ENCODE results near the gene SIRT2. TPM values are rescaled to one million over a fixed set of nuclear protein-coding genes. Genes with fewer than 3 reads are reported as not detected.
A peak's percentile ranks its signal among the peaks of the same experiment; 100 is the strongest.

Gene SIRT2
- total RNA-seq, 1 donor from 2014 or later: 62.3 TPM

DNA sequence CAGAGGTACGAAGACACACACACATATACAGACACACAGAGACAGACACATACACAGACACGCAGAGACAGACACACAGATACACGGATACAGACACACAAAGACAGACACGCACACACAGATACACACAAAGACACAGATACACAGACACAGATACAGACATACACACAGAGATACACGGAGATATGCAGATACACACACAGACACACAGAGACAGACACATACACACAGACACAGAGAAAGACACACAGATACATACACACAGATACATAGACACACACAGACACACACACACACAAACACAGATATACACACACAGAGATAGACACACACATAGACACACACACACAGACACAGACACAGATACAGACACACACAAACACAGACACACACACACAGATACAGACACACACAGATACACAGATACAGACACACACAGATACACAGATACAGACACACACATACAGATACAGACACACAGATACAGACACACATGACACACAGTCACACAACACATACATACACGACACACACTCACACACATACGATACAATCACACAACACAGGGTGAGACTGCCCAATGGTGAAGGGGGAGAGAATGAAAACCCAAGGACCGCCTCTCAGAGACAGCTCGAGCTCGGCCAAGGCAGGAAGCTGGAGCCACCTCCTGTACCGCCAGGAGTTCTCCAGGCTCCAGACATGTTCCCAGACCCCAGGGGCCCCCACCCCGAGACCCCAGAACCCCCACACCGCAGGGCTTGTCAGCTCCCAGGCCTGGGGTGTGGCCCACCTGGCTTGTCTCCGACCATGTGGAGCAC is 21.4 kb upstream of the SIRT2 start:
- no peak for DNase-seq (ENCODE audit: low read depth in 2 of 2)

DNA sequence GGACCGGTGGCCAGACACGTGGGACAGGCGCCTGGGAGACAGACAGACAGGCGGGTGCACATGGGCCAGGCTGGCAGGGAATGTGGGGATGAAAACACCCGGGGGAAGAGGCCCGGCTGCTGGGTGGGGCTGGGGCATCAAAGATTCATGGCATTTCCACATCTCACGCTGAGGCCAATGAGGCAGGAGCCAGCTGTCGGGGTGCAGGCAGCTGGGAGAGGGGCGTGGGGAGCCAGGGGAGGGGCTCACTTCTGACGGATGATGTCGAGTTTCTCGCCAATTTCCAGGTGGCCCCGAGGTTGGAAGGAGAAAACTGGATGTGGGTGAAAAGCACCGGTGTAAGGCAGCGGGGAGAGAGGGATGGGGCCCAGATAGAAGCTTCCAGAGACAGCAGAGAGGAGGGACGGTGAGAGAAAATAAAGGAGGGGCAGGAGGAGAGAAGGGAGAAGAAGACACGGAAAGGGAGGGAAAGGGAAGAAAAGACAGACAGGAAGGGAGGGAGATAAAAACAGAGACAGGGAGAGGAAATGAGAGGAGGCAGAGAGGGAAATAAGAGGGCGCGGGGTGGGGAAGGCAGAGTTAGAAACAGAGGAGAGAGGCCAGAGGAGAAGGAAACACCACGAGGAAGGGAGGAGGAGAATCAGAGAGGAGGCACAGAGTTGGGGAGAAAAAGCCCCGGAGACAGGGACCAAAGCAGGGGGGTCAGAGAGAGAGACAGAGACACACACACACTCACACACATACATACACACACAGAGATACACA is 20.6 kb upstream of the SIRT2 start:
- DNase-seq (ENCODE audit: low read depth in 2 of 2): no peak

DNA sequence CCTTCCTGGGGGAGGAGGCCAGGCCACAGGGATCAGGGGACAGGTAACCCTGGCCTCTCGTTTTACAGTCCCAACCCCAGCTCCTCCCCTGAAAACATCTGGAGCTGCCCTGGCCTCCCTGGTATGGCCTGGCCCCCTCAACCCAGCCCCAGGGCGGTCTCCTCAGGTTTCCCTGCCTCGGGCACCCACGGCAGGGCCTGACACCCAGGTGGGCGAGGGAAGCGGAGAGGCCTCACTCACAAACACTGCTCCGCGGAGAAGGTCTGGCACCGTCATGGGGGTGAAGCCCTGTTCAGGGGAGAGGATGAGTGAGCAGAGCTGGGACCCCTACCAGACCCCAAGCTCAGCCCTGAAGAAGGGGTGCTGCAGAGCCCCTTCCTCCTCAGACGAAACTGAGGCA is 19.1 kb upstream of the SIRT2 start:
- DNase-seq (ENCODE audit: low read depth in 2 of 2): no peak

DNA sequence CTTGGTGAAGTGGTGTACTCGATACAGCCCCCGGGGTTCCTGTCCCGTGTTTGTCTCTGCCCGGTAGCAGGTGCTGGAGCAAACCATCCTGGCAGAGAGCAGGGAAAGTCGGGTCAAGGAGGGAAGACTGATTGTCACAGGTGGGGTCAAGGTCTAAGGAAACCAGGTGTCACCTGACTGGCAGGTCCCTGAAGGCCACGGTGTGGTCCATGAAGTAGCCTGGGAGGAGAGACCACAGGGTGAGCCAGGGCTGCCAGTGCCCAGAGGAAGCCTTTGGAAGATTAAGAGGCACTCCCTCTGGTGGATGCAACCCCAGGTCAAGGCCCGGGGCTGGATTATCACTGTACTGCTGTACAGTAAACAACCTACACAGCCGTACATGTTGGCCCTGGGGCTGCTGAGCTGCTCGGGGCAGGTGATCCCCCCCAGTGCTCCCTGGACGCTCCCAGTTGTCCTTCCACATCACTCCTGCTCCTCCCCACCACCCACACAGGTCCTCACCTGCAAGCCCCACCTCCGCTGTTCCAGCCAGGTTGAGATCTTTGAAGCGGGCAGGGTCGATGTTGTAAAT is 18.6 kb upstream of the SIRT2 start:
- DNase-seq (ENCODE audit: low read depth in 2 of 2): no peak

DNA sequence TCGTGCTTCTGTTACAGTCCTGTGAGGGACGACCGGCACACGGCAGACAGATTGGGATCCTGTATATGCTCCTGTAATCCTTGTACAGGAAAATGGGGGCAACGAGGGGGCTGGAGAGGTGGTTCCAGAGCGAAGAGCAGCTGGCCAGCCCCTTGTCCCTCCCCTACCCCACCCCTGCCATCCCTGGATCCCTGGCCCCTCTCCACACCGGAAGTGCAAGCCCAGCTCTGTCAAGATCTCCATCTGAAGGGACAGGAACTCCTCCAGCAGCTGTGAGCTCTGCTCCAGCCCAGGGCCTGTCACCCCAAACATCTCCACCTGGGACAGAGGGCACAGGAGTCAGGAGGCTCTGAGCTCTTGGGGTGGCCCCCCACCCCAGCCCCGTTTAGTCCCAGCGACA is 18.1 kb upstream of the SIRT2 start:
- DNase-seq (ENCODE audit: low read depth in 2 of 2): no peak

DNA sequence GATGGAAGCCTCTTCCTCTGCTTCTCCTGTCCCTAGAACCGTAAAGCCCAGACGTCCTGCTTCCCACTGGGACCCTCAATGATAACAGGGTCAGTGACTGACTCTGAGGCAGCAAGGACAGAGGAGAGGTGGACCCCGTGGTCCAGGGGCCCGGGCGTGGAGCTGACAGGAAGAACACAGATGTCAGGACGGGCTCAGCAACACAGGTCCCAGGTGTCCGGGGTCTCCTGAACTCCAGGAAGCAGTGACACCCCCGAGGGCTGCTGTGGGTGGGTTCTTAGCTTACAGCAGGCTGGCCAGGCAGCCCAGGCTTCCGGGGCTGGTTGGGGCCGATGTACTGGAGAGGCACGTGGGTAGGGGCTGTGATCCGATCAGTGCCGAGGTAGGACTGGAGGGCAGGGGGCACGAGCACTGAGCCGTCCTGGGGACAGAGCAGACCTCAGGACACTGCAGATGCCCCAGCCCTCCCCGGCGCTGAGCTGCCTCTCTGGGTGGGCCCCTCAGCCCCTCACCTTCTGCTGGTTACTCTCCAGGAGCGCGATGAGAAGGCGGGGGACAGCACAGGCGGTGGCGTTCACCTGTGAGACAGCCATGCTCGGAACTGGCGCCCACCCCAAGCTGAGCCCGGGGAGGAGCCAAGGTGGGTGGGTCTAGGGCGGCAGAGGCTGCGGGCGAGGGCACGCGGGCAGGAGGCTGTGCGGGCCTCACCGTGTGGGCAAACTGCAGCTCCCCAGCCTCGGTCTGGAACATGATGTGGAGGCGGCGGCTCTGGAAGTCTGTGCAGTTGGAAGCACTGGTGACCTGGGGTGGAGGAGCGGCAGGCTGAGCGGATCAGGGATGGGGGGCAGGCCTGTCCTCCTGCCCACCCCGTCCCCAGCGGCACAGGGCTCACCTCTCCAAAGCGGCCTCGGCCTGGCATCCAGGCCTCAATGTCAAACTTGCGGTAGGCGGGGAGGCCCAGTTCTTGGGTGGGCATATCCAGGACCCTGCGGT is 16.2 kb upstream of the SIRT2 start:
- DNase-seq (ENCODE audit: low read depth in 2 of 2): no peak

DNA sequence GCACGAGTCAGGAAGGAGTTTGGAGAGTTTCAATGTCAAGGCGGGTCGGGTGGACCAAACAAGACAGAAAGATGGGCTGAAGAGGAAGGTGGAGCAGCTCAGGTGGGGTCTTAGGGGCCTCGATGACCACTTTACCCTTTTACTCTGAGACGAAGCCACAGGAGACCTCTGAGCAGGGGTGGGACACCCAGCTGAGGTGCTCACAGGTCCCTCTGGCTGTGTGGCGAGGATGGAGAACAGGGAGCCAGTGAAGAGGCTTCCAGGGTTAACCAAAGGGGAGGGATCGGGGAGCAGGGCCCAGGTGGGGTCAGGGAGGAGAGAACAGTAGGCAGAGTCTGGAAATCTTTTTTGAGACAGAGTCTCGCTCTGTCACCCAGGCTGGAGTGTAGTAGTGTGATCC is 14.5 kb upstream of the SIRT2 start:
- no peak for DNase-seq (ENCODE audit: low read depth in 2 of 2)

DNA sequence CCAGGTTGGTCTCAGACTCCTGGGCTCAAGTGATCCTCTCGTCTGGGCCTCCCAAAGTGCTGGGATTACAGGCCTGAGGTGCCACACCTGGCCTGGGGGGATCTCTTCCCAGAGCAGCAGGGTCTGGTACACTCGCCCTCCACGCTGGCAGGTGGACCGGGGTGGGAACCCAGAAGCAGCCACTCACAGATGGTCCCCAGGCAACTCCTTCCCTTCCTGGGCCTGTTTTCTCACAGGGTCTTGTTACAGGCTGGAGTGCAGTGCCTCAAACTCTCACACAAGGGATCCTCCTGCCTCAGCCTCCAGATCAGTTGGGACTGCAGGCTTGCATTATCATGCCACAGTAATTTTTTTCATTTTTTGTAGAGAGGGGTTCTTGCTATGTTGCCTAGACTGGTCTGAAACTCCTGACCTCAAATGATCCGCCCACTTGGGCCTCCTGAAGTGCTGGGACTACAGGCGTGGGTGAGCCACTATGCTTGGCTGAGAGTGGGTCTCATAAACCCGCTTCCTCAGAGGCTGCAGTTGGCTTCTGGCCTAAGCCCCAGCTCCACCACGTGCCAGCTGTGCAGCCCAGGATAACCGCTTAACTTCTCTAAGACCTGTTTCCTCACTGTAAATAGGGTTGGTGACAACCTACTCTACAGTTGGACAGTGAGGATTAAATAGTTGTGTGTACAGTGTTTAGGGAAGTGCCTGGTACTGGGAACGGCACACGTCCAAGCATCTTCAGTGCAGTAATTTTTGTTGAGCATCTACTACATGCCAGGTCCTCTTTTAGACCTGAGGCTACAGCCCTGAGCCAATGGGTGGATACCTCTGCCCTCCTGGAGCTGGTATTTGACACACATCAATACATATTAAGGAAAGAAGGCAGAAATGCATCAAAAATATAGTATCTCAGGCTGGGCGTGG is 13.4 kb upstream of the SIRT2 start:
- no peak for DNase-seq (ENCODE audit: low read depth in 2 of 2)

DNA sequence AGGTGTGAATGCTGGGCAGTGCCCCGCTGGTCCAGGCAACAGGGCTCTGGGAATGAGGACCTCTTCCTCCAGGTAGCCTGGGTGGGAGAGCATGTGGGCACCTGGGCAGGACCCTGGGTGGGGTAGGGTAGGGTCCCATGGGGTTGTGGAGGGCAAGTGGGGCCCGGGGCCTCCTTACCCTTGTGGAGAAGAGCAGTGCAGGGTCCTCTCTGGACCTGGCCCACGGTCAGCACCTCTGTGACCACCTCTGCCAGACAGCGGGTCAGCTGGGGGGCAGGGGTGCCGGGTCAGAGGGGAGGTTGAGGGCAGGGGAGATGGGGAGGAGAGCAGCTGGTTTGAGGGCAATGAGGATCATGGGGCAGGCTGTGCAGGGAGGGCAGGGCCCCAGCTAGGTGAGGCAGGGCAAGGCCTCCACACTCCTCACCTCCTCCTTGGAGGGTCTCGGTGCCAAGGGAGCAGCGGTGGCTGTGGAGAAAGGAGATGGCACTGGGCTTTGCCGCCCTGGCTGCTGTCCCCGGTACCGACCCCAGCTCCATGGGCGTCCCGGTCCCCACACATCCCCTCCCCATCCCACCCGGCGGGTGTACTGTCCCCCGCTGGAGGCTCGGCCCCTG is 12.1 kb upstream of the SIRT2 start:
- DNase-seq (ENCODE audit: low read depth in 2 of 2): no peak

DNA sequence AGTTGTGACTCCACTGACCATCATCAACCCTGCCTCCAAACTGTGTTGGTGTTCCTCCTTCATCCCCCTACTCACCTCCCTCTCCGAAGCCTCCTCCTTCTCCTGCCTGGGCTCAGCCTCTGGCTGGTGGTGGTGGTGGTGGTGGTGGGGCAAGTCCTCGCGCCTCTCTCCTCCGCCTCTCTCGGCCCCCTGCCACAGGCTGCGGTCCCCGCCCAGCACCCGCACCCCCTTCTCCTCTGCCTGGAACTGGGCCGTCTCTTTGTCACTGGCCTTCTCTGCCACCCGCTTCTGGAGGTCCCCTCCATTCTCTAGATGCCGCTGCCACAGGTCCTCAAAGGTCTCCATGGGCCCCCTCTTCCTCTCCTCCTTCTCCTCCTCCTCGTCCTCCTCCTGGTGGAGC is 11.1 kb upstream of the SIRT2 start:
- no peak for DNase-seq (ENCODE audit: low read depth in 2 of 2)

DNA sequence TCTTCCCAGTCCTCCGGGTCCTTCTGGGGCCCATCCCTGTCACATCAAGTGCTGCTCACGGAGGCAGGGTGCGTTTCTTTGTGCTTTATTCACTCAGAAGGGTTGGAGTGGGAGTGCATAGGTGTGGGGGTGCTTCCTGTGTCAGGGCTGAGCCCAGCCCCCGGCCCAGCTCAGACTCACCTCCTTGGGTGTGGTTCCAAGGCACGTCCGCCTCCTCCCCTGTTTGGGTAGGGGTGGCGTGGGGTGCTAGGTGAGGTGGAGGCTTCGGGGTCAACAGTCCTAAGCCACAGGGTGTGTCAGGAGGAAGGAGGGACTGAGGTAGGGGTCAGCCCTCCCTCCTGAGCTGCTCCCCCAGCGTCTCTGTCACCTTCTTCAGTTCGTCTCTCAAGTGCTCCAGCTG is 9.5 kb upstream of the SIRT2 start:
- no peak for DNase-seq (ENCODE audit: low read depth in 2 of 2)

DNA sequence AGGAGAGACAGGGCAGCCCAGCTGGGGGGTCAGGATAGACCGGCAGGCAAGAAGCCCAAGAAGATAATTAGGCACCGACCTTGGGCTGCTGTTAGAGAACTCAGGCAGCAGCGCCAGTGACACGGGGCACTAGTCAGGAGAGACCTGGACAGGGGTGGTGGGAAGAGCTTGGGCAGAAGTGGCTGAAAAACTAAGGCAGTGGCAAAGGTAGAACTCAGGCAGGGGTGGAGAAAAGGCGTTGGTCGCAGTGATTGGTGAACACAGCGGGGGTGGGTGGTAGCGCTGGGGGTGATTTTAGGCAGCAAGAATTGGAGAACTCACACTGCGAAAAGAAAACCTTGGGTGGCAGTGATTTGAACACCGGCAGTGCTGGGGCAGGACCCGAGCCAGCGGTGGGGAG is 8.3 kb upstream of the SIRT2 start:
- no peak for DNase-seq (ENCODE audit: low read depth in 2 of 2)

DNA sequence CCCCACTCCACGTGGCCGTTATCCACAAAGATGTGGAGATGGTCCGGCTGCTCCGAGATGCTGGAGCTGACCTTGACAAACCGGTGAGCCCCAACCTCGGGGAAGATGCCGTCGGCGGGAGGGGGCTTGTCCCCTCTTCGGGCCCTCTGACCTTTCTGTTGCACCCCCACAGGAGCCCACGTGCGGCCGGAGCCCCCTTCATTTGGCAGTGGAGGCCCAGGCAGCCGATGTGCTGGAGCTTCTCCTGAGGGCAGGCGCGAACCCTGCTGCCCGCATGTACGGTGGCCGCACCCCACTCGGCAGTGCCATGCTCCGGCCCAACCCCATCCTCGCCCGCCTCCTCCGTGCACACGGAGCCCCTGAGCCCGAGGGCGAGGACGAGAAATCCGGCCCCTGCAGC is 7.8 kb upstream of the SIRT2 start:
- no peak for DNase-seq (ENCODE audit: low read depth in 2 of 2)

DNA sequence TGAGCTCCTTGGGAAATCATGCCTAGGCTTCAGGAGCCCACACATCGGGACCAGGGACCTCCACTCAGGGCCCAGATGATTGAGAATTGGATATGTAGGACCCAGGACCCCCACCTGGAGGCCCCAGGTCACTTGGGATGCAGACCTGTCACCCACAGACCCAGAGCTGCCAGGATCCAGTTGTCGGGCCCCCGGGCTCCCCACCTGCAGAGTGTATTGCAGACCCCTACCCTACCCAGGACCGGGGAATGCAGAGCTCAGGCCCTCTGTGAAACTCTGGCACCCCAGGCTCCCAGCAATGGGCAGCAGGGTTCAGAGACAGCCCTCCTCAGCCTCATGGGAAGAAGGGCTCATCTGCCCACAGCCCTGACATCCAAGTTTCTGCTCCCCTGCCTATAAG is 6.2 kb upstream of the SIRT2 start:
- DNase-seq (ENCODE audit: low read depth in 2 of 2): no peak

DNA sequence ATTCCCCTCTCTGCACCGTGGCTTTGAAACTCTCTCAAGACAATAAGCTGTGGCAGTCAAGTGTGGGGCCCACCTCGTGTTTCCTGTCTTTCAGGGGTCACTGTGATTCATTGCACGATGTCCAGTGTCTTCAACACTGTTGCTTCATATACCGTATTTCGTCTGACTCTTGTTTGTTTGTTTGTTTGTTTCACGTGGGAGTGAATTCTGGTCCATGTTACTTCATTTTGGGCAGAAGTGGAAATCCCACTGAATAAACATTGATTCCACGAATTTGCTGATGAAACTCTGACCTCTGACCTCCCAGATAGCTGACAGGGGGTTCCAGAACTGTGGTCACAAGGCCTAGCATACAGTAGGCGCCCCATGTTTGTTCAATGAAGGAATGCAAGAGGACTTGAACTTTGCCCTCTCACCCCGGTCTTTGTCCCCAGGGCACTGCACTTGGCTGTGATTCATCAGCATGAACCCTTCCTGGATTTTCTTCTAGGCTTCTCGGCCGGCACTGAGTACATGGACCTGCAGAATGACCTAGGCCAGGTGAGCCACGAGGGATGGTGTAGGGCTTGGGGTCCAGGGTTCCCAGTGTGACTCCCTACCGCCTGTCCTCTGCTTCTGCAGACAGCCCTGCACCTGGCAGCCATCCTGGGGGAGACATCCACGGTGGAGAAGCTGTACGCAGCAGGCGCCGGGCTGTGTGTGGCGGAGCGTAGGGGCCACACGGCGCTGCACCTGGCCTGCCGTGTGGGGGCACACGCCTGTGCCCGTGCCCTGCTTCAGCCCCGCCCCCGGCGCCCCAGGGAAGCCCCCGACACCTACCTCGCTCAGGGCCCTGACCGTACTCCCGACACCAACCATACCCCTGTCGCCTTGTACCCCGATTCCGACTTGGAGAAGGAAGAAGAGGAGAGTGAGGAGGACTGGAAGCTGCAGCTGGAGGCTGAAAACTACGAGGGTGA is 5.4 kb upstream of the SIRT2 start:
- no peak for DNase-seq (ENCODE audit: low read depth in 2 of 2)

DNA sequence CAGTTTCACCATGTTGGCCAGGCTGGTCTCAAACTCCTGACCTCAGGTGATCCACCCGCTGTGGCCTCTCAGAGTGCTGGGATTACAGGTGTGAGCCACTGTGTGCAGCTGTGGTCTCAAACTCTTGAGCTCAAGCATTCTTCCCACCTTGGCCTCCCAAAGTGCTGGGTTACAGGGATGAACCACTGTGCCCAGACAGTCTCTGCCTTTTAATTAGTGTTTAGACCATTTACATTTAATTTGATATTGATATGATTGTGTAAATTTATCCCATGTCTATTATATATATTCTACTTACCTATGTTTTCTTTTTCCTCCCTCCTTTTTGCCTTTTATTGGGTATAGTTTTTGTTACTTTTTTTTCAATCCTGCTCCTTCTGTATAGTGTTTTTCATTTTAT is 2.3 kb upstream of the SIRT2 start:
- no peak for DNase-seq (ENCODE audit: low read depth in 2 of 2)

DNA sequence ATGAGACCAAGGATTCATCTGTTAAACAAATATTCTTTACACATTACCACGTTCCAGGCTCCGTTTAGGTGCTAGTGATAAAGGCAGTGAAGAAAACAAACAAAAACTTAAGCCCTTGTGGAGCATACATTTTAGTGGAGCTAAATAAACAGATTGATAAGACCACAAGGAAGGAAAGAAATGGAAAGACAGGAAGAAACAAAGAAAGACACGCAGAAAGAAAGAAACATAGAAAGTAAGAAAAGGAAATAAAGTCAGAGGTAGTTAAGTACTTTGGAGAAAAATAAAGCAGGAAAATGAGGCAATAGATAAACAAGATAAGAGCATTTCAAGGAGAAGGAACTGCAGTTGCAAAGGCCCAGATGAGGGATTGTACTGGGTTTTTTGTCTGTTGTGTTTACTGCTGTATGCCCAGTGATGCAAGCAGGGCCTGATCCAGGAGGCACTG is 1.3 kb upstream of the SIRT2 start:
- DNase-seq (ENCODE audit: low read depth in 2 of 2): no peak

DNA sequence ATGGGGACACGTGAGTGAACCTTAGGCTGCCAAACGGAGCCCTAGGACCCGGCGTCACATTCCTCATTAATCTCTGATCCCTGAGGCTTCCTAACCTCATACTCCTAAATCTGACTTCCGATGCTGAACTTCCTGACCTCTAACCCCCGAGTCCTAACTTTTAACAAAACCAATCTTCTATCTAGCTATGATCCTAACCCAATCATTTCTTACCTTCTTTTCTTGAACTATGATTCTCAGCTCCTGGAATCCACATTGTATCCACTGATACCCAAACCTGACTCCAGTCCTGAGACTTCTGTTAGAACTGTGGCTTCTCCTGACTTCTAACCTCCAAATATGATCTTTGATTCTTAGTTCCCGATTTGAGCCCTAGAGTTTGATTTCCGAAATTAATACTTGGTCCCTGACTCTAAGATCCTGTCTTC is 798 bp upstream of the SIRT2 start:
- peak in 1 of 2 donors; percentile 22 for DNase-seq (ENCODE audit: low read depth in 2 of 2)

Data from dermis microvascular lymphatic vessel endothelial cell (primary cell).